Measurements from ENCODE around the gene PLA2G15.

PLA2G15 gene

GRCh38 chr16:68244903-68245853 lies at the start of gene PLA2G15:
TSS of gene PLA2G15 (plus strand) at chr16:68245373. CDS start at chr16:68245427, 54 bp downstream.
- peak; percentile 98 for DNase-seq

DNA sequence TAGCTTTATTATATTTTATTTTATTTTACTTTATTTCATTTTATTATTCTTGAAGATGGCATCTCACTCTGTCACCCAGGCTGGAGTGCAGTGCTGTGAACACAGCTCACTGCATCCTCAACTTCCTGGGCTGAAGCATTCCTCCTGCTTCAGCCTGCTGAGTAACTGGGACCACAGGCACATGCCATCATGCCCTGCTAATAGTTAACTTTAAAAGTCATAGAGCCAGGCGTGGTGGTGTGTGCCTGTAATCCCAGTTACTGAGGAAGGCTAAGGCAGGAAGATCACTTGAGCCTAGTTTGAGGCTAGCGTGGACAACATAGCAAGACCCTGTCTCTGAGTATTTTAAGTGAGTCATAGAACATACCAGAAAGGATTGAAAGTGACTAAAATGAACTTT lies 47.9 kb upstream of the PLA2G15 start:
- DNase-seq, result no peak

DNA sequence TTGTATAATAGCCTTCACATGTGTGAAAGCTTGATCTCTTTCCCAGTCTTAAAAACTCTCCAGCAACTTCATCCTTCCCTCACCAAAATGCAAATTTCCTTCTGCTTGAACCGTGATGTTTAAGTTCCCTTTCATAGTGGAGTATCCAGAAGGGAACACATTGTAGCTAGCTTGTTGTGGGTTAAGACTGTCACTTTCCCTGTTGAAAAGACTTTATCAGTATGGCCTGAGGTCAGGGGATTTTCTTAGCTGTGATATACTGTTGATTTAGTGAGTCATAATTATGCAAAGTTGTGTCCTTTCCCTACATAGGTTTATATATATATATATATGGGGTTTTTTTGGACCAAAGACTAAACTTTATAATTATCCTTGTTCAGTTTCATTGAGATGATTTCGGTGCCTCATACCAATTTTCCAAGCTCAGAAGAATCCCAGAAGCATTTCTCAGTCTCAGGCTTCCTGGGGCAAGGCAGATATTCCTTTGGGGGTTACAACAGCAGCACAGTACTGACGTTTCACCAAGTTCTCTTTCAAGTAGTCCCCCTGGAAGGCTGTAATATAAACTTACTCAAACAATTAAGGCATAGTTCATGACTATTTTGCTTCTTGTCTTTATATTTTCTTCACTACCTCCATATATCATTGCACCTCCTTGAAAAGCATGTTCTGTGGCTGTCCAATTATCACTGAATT lies 44.9 kb upstream of the PLA2G15 start:
- DNase-seq, result no peak

DNA sequence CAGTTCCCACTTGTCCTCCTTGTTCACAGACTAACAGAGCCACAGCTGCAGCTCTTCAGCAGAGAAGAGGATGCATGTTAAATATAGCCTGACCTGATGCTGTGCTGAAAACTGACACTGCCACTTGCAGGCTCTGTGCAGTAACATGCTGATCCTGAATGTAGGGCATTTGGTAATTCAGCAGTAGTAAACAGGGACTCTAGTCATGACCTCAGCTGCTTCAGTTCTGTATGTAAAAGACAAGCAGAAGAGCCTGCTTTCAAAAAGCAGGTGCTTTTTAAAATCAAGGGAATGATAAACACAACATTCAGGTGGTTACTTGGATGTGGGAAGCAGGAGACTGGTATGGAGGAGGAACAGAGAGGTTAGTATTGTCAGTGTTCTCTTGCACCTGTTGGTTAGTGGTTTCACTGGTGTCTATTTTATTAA lies 43.1 kb upstream of the PLA2G15 start:
- DNase-seq, result no peak

DNA sequence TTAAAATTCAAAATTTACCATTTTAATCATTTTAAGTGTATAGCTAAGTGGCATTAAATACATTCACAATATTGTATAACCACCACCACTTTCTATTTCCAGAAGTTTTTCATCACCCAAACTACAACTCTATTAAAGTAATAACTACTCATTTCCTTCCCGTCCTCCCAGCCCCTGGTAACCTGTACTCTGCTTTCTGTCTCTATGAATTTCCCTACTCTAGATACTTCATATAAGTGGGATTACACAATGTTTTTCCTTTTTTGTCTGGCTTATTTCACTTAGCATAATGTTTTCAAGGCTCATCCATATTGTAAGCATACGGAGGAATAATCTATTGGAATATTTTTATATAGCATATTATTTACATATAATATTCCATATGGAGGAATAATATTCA lies 38.9 kb upstream of the PLA2G15 start:
- no peak for DNase-seq

DNA sequence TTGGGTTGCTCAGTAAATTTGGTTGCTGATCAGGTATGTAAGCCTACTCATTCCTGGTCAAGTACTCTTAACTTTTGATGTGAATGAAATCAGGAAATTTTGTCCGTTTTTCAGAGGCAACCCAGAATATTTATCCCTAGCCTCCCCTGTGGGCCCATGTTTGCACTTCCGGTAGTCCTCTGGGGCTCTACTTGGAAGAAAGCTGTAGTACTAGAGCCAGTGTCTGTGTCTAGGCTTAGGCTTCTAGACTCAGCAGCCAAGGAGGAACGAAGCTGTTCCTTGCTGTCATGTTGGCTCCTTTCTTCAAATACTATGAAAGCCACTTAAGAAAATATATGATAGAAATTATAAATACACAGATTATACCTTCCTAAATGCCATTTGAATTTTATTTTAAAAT lies 30.4 kb upstream of the PLA2G15 start:
- DNase-seq, result no peak

DNA sequence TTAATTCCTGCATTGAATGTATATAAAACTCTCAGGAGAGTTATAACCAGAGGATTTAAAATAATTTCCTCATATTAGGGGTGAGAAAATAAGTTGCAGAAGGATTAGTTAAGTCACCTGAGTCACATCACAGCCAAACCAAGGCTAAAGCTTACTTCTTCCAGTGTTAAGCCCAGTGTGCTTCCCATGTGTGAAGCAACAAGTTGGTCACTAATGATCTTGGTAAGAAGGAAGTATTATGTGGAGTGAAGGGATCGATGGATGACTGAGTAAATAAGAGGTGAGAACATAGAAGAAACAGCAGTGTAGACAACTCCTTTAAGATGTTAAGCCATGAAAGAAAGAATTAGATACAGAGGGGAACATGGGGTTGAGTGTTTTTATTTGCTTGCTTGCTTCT lies 29.9 kb upstream of the PLA2G15 start:
- DNase-seq, result no peak

- DNase-seq, result no peak
Measured at GRCh38 chr16:68216240-68216639, 28.9 kb upstream of the PLA2G15 start.

GRCh38 chr16:68217506-68217905 lies 27.7 kb upstream of the PLA2G15 start:
- no peak for DNase-seq

- no peak for DNase-seq
Measured at GRCh38 chr16:68219725-68220351, 25.3 kb upstream of the PLA2G15 start.

DNA sequence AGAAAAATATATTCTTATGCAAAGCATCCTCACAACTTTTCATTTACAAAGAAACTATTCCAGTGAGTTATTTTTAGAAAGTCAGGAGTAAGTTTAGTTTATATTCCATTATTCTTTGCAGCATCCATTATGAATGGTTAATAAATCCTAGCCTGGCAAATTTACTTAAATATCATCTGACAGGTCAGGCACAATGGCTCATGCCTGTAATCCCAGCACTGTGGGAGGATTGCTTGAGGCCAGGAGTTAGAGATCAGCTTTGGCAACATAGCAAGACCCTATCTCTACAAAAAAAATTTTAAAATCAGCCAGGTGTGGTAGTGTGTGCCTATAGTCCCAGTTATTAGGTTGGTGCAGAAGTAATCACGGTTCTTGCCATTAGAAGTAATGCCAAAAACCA lies 22.1 kb upstream of the PLA2G15 start:
- DNase-seq, result no peak

- DNase-seq, result no peak
Measured at GRCh38 chr16:68226116-68226515, 19.1 kb upstream of the PLA2G15 start.

- no peak for DNase-seq
Measured at GRCh38 chr16:68227183-68227793, 17.9 kb upstream of the PLA2G15 start.

DNA sequence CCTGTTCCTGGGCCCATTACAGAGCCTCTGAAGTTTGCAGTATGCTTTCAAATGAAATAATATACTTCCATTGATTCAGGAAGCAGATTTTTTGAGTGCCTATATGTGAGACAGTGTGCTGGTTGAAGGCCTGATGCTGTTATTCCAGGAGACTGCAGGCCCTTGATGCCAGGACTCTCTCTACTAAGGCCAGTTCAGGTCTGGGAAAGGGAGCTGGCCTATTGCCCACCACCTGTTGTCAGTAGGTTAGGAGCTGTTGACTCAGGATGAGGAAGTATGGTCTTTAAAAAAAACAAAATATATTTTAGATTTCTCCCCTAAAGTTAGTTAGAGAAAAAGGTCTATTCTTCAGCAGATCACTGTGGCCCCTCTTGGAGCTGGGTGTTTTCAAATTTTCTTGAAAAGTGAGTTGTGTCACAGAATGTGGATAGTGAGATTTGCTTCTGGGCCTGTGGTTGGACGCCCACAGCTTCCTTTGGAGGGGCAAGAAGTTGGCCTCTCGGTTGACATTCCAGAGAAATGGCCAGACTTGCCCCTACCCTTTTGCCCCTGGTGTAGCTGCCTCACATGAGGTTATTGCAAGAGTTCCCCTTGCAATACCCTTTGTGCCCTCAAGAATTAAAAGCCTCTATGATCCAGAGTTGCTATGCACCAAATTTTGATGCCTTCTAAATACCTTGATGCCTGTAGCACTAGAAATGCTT lies 17.2 kb upstream of the PLA2G15 start:
- DNase-seq, result no peak

- no peak for DNase-seq
Measured at GRCh38 chr16:68228652-68229051, 16.5 kb upstream of the PLA2G15 start.

DNA sequence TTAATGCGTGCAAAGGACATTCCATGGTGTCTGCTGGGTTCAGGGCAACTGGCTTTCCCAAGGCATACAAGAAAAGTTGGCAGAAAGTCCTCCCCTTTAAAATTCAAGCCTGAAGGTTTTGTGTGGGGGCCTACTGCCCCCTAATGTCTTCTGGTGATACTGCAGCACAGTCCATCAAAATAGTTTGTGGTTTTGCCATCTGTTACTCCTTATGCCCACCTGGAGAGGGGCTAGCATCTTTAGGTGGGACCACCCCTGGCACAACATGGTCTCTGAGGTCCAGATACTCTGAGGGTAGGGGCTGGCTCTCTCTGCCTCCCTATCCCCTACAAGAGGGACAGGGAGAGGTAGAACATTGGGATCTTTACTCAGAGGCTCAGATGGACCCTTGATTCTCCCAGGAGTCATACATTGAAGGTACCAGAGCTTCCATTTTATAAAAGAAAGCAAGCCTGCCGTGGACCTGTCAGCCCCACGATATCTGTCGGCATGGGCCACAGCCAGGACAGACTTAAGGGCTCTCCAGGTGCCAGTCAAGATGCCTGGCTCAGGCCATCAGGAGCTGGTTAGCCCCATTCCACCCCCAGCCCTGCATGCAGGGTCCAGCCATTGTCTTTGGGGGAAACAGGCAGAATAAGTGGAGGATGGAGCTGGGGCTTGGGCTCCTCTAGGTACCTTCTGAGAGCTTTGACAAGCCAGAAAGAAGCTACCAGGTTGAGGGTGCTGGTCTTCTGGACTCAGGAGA lies 15.6 kb upstream of the PLA2G15 start:
- DNase-seq, result peak; percentile 41

- DNase-seq, result no peak
Measured at GRCh38 chr16:68230176-68230571, 15.0 kb upstream of the PLA2G15 start.

GRCh38 chr16:68230956-68231355 lies 14.2 kb upstream of the PLA2G15 start:
- no peak for DNase-seq

DNA sequence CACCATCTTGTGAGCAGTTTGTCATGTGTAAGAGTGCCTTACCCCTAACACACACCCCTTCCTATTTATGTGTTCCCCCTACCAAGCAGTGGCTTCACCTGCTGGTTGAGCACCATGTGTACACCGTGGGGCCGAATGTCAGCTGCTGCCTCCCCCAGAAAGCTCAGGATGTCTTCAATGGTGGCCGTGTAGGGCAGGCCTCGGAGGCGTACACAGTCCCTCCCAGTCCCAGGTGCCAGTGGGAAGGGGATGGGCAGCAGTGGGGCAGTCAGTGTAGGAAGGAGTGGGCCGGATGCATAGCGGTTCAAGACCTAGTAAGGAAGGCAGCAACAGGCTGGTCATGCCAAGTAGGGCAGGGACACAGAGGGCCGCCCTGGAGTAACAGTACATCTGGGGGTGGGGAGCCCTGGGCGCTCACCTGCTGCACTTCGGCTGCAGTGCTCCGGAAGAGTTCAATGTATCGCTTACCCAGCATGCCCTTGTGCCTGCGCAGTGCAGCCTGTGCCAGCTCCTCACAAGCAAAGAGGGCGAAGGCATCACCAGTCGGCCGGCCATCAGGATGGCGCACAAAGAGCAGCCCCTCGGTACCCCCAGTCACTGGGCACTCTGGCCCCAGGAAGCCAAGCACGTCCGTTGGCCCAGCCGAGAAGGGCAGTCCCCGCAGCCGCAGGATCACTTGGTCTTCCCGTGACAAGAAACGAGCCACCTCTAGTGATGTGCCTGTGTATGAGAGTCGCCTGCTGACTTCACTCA lies 13.6 kb upstream of the PLA2G15 start:
- no peak for DNase-seq

GRCh38 chr16:68232335-68232734 lies 12.8 kb upstream of the PLA2G15 start:
- DNase-seq, result no peak
